GM12873 (cell line): ENCODE results near the gene SLAMF1.

Experiments used
- CTCF ChIP-seq: IDR thresholded peaks from 2 replicates; pipeline ENCODE4 v1.5.1; 2012; ENCODE audit warnings: low read depth, mild to moderate bottlenecking, moderate library complexity, low read length, control low read depth; ENCODE audit not compliant: insufficient read depth; ENCODE audit errors: missing control alignments

Gene SLAMF1

GRCh38 chr1:160569806-160570205, 77.0 kb downstream of the SLAMF1 start:
- no peak for TF ChIP-seq CTCF

DNA sequence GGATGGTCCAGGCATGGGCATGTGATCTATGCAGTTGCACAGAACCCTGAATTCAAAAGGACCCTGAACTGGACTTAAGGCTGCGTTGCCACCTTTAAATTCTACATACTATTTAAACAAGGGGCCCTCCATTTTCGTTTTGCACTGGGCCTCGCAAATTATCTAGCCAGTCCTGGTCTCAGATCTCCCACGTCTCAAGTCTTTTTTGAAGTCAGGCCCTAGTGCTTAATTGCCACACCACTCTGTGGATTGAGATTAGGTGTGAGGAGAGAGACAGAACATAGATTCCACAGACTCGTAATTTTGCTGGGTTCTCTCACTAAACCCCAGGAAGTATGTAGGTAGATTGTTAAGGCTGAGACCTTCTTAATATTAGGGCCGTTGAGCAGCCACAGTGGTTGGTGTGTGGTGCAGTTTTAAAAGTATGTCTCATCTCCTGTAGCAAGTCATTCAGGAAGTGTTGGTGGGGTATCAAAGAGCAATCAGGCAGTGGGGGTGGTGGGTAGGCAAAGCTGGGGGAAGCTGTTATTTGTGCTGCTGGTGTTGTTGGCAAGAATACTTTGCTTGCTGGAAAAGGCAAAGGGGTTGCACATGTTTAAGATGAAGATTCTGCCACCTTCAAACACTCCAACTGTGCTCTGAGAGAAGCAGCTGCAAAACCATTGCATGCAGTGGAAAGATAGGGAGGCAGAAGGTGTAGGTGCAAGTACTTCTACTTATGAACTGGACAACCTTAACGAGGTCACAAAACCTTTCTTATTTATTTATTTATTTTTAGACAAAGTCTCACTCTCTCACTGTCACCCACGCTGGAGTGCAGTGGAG, 78.8 kb downstream of the SLAMF1 start:
- TF ChIP-seq CTCF, result no peak

- no peak for TF ChIP-seq CTCF
Measured at GRCh38 chr1:160567341-160567740, 79.5 kb downstream of the SLAMF1 start.

DNA sequence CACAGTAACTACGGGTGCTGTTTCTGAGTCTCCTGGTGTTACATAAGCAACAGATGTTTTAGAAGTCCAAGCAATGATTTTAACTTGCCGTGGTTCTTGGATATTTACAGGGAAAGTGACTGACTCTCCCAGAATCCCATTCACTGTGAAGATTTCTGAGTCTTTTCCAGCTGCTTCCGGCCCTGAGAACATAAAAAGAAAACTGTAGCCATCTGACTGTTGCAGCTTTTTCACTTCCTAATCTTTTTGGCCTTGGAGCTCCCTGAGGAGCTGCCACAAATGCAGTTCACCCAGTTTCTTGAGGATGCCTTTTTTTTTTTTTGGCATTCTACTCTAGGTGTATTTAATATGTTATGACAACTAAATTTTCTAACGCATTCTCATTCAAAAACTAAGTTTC, 81.3 kb downstream of the SLAMF1 start:
- no peak for TF ChIP-seq CTCF

DNA sequence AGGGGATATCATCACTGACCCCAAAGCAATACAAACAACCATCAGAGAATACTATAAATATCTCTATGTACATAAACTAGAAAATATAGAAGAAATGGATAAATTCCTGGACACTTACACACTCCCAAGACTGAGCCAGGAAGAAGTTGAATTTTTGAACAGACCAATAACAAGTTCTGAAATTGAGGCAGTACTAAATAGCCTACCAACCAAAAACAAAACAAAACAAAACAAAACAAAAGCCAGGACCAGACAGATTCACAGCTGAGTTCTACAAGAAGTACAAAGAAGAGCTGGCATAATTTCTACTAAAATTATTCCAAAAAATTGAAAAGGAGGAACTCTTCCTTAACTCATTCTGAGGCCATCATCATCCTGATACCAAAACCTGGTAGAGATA, 86.0 kb downstream of the SLAMF1 start:
- no peak for TF ChIP-seq CTCF

GRCh38 chr1:160560045-160560705, 86.7 kb downstream of the SLAMF1 start:
- TF ChIP-seq CTCF, result no peak

GRCh38 chr1:160558660-160559380, 88.0 kb downstream of the SLAMF1 start:
- no peak for TF ChIP-seq CTCF
